Activated naive CD8-positive, alpha-beta T cell treated with anti-CD3 and anti-CD28 coated beads, Interleukin-2, amount 50 U/mL, for 24 hours (primary cell): Measurements from ENCODE around the gene SLC9A8.
A peak's percentile ranks its signal among the peaks of the same experiment; 100 is the strongest.
"Not testable (repeated sequence)": the region's sequence is repeated elsewhere in the genome, so short reads cannot be mapped to it uniquely, and the experiment has no call there.

ENCODE experiments used
- ATAC-seq: fragments of 150-1000 bp; cut with Tn5 transposase; one replicate; pipeline ENCODE4 v1.10.0; 2021
- DNase-seq: peaks from one replicate; pipeline ENCODE4 v3.0.0; 2021
- H3K27ac Mint-ChIP-seq: one replicate; pipeline ENCODE4 v1.8.0; 2021; ENCODE audit warnings: mild to moderate bottlenecking, mixed read lengths
- H3K27me3 Mint-ChIP-seq: one replicate; pipeline ENCODE4 v1.8.0; 2021; ENCODE audit warnings: mixed read lengths
- H3K36me3 Mint-ChIP-seq: one replicate; pipeline ENCODE4 v1.8.0; 2021; ENCODE audit warnings: low read depth, mixed read lengths
- H3K4me1 Mint-ChIP-seq: one replicate; pipeline ENCODE4 v1.8.0; 2021; ENCODE audit warnings: mixed read lengths
- H3K4me3 Mint-ChIP-seq: one replicate; pipeline ENCODE4 v1.8.0; 2021; ENCODE audit warnings: mild to moderate bottlenecking, moderate library complexity, mixed read lengths
- H3K9me3 Mint-ChIP-seq: one replicate; pipeline ENCODE4 v1.8.0; 2021; ENCODE audit warnings: mixed read lengths

SLC9A8 gene, protein sequence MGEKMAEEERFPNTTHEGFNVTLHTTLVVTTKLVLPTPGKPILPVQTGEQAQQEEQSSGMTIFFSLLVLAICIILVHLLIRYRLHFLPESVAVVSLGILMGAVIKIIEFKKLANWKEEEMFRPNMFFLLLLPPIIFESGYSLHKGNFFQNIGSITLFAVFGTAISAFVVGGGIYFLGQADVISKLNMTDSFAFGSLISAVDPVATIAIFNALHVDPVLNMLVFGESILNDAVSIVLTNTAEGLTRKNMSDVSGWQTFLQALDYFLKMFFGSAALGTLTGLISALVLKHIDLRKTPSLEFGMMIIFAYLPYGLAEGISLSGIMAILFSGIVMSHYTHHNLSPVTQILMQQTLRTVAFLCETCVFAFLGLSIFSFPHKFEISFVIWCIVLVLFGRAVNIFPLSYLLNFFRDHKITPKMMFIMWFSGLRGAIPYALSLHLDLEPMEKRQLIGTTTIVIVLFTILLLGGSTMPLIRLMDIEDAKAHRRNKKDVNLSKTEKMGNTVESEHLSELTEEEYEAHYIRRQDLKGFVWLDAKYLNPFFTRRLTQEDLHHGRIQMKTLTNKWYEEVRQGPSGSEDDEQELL

DNA sequence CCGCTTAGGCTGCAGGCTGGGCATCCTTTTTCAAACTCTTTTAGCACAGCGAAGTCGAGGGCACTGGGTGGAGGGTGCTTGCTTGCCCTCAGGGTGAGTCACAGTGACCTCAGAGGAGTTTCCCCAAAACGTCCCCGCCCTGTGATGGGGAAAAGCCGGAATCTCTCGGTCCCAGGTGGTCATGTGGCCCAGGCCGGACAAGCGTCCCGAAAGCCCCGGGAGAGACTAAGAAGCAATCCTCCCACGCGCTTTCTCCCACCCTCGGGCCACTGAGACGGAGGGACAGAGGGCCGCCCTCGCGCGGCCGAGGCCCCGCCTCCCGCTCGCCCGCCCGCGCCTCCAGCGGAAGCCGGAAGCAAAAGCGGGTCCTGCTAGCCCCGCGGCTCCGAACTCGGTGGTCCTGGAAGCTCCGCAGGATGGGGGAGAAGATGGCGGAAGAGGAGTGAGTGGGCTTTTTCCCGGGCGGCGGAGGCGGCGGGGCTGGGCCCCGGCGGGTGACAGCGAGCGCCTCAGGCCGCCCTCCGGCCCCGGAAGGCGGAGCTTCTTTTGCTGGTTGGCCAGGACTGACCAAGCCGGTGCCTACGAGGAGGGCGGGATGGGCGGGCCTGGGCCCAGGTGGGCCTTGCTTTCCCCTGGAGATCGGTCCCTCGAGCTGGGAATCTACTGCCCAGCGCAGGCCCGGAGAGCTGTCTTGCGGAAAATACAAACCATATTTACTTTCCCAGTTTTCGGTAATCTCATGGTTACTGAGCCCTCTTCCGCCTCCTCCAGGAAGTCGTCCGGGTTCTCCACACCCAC, at the start of gene SLC9A8:
SLC9A8 (plus strand) TSS at position 322 of the 798 bp plus-strand sequence; CDS start at position 417, 95 bp downstream.
- Mint-ChIP-seq H3K36me3 (peaks cover 25% of the 10 kb centered on the region), H3K27ac (peak within 1 kb of the TSS; percentile 97), H3K27me3 (no peaks in the 10 kb centered on the region), H3K4me1 (peaks cover 35% of the 10 kb centered on the region), H3K9me3 (no peaks in the 10 kb centered on the region), H3K4me3 (peak within 1 kb of the TSS; percentile 97)
- ATAC-seq: peak; percentile 94
- peak; percentile 86 for DNase-seq

DNA sequence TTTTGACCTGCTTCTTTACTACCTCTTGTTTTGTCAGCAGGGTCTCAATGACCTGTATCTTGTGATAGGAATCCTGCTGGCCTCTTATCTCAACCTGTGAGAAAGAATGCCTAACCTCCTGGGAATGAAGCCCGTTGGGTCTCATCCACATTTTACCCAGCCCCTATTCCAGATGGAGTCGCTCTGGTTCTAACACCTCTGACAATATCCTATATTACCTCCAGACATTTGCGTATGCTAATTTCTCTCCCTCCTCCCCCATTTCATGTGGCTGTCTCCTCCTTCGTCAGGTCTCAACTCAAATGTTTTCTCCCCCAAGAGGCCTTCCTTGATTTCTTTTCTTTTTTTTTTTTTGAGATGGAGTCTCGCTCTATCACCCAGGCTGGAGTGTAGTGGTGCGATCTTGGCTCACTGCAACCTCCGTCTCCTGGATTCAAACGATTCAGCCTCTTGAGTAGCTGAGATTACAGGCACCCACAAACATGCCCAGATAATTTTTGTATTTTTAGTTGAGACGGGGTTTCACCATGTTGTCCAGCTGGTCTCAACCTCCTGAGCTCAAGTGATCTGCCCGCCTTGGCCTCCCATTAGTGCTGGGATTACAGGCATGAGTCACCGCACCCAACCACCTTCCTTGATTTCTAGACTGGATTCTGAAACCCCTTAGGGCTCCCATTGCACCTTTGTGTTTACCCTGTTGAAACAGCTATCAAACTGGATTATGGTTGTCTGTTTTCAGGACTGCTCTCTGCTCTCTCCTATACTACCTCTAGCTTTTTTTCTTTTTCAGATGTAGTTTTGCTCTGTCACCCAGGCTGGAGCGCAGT, 49.5 kb upstream of the SLC9A8 start:
- Mint-ChIP-seq H3K27me3 (peaks cover 33% of the 10 kb centered on the region), H3K36me3 (no peaks in the 10 kb centered on the region), H3K4me3 (no peak overlapping the region), H3K9me3 (no peaks in the 10 kb centered on the region), H3K27ac (no peak overlapping the region), H3K4me1 (peaks cover 8% of the 10 kb centered on the region)
- DNase-seq: no peak
- no peak for ATAC-seq

DNA sequence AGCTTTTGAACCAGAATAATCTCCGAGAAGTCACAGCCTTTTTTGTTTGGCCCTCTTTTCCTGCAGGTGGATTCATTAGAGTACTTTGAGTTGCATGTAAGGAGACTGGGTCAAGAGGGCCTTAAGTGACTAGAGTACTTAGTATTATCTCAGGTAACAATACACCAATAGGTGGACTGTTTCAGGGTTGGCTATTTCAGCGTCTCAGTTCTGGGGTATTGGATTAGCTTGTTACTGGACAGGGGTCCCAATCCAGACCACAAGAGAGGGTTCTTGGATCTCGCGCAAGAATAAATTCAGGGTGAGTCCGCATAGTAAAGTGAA, 47.3 kb upstream of the SLC9A8 start:
- ATAC-seq (no peak), DNase-seq (no peak)
- H3K9me3 Mint-ChIP-seq: no peaks in the 10 kb centered on the region
- H3K36me3 Mint-ChIP-seq: peaks cover 2% of the 10 kb centered on the region
- H3K4me3 Mint-ChIP-seq: no peak overlapping the region
- H3K27me3 Mint-ChIP-seq: peaks cover 47% of the 10 kb centered on the region
- peaks cover 16% of the 10 kb centered on the region for H3K4me1 Mint-ChIP-seq
- H3K27ac Mint-ChIP-seq: no peak overlapping the region

DNA sequence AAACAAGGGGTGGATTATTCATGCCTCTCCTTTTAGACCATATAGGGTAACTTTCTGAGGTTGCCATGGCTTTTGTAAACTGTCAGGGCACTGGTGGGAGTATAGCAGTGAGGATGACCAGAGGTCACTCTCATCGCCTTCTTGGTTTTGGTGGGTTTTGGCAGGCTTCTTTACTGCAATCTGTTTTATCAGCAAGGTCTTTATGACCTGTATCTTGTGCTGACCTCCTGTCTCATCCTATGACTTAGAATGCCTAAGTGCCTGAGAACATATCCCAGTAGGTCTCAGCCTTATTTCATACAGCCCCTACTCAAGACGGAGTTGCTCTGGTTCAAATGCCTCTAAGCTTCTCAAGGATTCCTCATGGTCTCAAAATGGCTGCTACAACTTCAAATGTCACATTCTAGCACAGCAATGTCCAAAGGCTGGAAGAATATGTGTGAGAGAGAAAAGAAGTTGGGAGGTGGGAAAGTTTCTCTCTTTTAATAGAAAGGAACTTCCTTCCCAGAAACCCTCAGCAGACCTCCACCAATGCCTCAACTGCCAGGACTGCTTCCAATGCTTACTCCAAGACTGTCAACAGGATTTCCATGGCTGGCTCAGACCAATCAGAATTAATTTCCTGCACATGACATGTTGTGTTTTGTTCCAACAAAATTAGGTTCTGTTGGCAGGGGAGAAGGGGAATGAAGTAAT, 46.6 kb upstream of the SLC9A8 start:
- Mint-ChIP-seq H3K9me3 (no peaks in the 10 kb centered on the region), H3K27me3 (peaks cover 54% of the 10 kb centered on the region)
- no peak for ATAC-seq

DNA sequence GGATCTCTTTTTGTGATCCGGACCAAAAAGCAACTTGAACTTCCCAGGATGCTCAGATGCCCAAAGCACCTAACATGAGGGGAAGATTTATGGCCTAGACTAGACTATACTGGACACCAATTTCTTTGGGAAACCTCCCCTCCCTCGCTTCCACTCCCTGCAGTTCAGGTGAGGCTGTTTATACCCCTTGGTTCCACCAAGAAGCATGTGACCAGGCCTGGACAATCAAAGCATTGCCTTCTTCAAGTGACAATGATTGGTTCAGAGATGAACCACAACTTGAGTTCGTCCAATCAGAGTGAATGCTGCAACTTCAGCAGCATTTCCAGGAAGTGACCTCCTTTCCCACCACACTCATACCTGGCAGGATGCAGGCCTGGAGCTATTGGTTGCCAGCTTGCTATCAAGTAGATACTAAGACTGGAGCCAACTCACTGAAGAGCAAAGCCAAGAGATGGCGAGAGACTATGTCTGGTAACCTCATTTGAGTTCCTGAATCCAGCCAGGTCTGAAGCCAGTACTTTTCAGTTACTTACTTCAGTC, 45.6 kb upstream of the SLC9A8 start:
- no peaks in the 10 kb centered on the region for H3K9me3 Mint-ChIP-seq
- peaks cover 18% of the 10 kb centered on the region for H3K4me1 Mint-ChIP-seq
- H3K27ac Mint-ChIP-seq: no peak overlapping the region
- ATAC-seq: no peak
- DNase-seq: no peak
- no peak overlapping the region for H3K4me3 Mint-ChIP-seq
- peaks cover 56% of the 10 kb centered on the region for H3K27me3 Mint-ChIP-seq
- H3K36me3 Mint-ChIP-seq: peaks cover 2% of the 10 kb centered on the region

More for the DNA sequence above, 46.6 kb upstream of the SLC9A8 start:
- Mint-ChIP-seq H3K4me3 (no peak overlapping the region), H3K4me1 (peaks cover 16% of the 10 kb centered on the region), H3K27ac (no peak overlapping the region), H3K36me3 (peaks cover 2% of the 10 kb centered on the region)
- DNase-seq: no peak

DNA sequence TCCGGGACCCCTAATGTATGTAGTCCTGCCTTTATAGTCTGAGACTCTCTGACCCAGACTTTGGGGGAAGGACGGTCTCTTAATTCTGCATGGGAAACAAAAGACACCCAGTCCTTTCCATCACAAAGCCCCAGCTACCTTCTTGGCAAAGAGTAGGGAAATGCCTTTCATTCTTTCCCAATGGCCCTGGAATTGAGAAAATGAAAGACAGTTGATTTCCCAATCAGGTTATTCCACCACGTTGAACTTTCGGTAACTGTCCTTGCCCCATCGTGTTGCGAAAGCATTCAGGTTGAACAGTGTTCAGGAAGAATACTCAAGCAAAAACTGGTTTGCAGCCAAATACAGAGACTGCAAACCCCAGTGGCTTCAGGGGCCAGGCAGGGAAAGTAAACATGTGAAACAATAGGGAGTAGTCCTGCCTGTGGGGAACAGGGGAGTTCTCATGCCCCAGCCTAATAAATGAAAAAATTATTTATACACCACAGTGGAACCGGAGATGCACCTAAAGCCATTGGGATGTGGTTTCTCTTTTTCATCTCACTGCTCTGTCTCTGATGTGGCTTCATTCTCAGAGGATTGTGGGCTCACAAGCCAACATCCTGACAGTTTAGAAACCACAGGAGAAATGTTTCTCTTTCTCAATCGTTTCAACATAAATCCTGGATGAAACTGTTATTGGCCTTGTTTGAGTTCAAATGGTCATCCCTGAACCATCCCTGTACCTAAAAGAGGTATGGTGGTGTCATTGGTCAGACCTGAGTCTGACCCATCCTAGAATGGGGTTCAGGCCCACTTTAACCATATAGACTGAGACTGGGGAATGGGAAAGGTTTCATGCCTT, 44.2 kb upstream of the SLC9A8 start:
- ATAC-seq (peak; percentile 60), DNase-seq (no peak)
- H3K36me3 Mint-ChIP-seq: peaks cover 2% of the 10 kb centered on the region
- no peak overlapping the region for H3K27ac Mint-ChIP-seq
- no peak overlapping the region for H3K4me3 Mint-ChIP-seq
- peaks cover 23% of the 10 kb centered on the region for H3K4me1 Mint-ChIP-seq
- H3K9me3 Mint-ChIP-seq: no peaks in the 10 kb centered on the region
- peaks cover 58% of the 10 kb centered on the region for H3K27me3 Mint-ChIP-seq

DNA sequence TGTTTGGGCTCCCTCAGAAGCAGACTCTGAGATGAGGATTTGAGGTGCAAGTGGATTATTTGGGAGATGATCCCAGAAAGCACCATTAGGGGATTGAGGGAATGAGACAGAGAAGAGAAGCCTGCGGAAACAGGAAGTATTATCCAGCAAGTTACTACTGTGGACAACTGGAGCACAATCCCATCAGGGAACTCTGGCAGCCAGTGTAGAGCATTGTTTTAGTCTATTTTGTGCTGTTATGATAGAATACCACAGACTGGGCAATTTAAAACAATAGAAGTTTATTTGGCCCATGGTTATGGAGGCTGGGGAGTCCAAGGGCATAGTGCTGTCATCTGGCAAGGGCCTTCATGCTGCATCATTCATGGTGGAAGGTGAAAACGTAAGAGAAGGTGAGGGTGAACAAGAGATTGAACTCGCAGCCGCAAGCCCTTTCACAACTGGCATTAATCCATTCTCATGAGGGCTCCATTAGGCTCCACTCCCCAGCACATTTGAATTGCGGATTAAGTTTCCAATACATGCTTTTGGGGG, 43.5 kb upstream of the SLC9A8 start:
- H3K36me3 Mint-ChIP-seq: peaks cover 2% of the 10 kb centered on the region
- no peak overlapping the region for H3K4me3 Mint-ChIP-seq
- no peak for DNase-seq
- peaks cover 56% of the 10 kb centered on the region for H3K27me3 Mint-ChIP-seq
- H3K27ac Mint-ChIP-seq: no peak overlapping the region
- no peak for ATAC-seq
- H3K4me1 Mint-ChIP-seq: peaks cover 23% of the 10 kb centered on the region
- no peaks in the 10 kb centered on the region for H3K9me3 Mint-ChIP-seq

DNA sequence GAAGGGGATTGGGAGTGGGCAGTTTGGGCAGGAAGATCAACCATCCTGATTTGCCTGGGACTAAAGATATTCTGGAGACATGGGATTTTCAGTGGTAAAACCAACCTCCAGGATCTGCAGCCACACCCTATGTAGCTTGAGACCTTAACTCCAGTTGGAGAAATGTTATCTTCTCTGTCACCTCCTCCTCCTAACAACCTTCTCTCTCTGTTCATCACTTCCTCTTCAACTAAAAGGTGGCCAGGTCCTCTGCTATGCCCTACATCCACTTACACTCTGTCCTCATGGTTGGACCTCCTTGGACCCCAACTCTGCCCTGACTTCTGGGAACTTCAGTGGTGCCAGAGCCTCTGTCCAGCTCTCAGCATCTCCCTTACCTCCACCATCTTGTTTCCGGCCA, 42.0 kb upstream of the SLC9A8 start:
- ATAC-seq: no peak
- H3K4me1 Mint-ChIP-seq: peaks cover 33% of the 10 kb centered on the region
- no peak for DNase-seq
- peaks cover 50% of the 10 kb centered on the region for H3K27me3 Mint-ChIP-seq
- no peak overlapping the region for H3K4me3 Mint-ChIP-seq
- no peaks in the 10 kb centered on the region for H3K9me3 Mint-ChIP-seq
- peaks cover 2% of the 10 kb centered on the region for H3K36me3 Mint-ChIP-seq
- no peak overlapping the region for H3K27ac Mint-ChIP-seq

DNA sequence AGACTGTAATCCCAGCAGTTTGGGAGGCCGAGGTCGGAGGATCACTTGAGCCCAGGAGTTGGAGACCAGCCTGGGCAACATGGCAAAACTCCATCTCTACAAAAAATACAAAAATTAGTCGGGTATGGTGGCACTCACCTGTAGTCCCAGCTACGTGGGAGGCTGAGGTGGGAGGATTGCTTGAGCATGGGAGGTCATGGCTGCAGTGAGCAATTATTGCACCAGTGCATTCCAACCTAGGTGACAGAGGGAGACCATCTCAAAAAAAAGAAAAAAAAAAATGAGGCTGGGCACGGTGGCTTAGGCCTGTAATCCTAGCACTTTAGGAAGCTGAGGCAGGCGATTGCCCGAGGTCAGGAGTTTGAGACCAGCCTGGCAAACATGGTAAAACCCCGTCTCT, 38.4 kb upstream of the SLC9A8 start:
- H3K27me3 Mint-ChIP-seq: peaks cover 23% of the 10 kb centered on the region
- not testable (repeated sequence) for H3K4me3 Mint-ChIP-seq, H3K36me3 Mint-ChIP-seq, H3K27ac Mint-ChIP-seq, H3K9me3 Mint-ChIP-seq, ATAC-seq, DNase-seq
- peaks cover 37% of the 10 kb centered on the region for H3K4me1 Mint-ChIP-seq

DNA sequence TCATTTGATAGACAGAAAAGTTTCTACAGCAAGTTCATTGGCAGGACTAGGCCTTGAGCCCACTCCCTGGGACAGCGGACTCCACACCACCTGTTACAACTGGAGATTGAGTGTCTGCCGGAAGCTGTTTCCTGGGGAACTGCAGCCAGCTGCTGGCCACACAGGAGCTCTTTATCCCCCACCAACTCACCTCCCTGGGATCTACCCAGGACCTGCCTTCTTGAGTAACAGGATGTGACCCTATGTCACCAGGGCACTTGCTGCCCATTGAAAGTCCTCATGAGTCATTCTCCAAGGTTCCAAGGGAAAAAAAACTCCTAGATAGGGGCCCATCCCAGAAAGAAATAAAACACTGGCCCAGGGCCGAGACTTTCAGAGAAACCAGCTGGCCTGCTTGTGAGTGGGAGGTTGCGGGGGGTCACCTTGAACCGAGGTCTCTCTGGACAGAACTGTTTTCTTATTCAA, 37.4 kb upstream of the SLC9A8 start:
- Mint-ChIP-seq H3K4me3 (no peak overlapping the region), H3K36me3 (no peaks in the 10 kb centered on the region), H3K27me3 (peaks cover 15% of the 10 kb centered on the region), H3K27ac (no peak overlapping the region), H3K4me1 (peaks cover 37% of the 10 kb centered on the region), H3K9me3 (no peaks in the 10 kb centered on the region)
- no peak for ATAC-seq
- DNase-seq: no peak

DNA sequence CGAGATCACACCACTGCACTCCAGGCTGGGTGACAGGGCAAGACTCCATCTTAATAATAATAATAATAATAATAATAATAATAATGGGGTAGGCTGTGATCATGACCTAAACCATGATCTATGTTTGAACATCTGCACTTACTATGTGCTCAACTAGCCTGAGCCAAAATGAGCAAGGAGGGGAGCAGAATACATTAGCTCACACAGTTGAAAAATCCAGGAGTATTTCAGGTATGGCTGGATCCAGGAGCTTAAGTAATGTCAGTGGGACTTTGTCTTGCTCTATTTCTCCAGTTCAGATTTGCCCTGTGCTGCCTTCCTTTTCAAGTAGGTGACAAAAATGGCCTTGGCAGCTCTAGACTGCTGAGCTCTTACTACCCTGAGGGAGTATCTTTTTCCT, 32.7 kb upstream of the SLC9A8 start:
- Mint-ChIP-seq H3K9me3 (no peaks in the 10 kb centered on the region), H3K27ac (no peak overlapping the region), H3K4me1 (peaks cover 27% of the 10 kb centered on the region), H3K4me3 (no peak overlapping the region), H3K36me3 (no peaks in the 10 kb centered on the region), H3K27me3 (peaks cover 5% of the 10 kb centered on the region)
- ATAC-seq: no peak
- no peak for DNase-seq

DNA sequence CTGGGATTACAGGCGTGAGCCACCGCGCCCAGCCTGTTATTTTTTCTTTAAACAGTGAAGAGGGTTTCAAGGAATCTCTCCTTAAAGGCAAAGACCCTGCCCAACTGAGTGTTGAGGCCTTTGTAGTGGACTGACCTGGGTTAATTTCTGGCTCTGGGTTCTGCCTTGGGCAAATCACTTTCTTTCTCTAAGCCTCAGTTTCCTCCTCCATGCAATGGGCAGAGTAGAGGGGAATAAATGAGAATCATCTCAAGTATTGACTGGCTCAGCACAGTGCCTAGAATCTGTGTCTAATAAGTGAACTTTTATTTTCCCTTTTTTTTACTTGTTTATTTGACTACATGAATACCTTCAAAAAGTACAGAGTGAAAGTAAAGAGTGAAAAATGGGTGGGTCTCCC, 31.0 kb upstream of the SLC9A8 start:
- peaks cover 11% of the 10 kb centered on the region for H3K27me3 Mint-ChIP-seq
- H3K27ac Mint-ChIP-seq: no peak overlapping the region
- no peaks in the 10 kb centered on the region for H3K9me3 Mint-ChIP-seq
- ATAC-seq (no peak), DNase-seq (no peak)
- H3K4me1 Mint-ChIP-seq: peaks cover 18% of the 10 kb centered on the region
- H3K36me3 Mint-ChIP-seq: no peaks in the 10 kb centered on the region
- H3K4me3 Mint-ChIP-seq: no peak overlapping the region

DNA sequence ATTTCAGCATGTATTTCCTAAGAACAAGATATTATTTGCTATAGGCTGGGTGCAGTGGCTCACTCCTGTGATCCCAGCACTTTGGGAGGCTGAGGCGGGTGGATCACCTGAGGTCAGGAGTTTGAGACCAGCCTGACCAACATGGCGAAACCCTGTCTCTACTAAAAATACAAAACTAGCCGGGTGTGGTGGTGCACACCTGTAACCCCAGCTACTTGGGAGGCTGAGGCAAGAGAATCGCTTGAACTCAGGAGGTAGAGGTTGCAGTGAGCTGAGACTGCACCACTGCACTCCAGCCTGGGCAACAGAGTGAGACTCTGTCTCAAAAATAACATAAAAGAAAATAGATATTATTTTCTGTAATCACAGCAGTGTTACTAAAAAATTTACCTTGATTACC, 30.2 kb upstream of the SLC9A8 start:
- Mint-ChIP-seq H3K4me1 (peaks cover 13% of the 10 kb centered on the region), H3K27me3 (peaks cover 11% of the 10 kb centered on the region)
- DNase-seq, H3K4me3 Mint-ChIP-seq, H3K9me3 Mint-ChIP-seq, H3K36me3 Mint-ChIP-seq, ATAC-seq, H3K27ac Mint-ChIP-seq: not testable (repeated sequence)
